ENCODE measurements around the gene PHF5A.

DNA sequence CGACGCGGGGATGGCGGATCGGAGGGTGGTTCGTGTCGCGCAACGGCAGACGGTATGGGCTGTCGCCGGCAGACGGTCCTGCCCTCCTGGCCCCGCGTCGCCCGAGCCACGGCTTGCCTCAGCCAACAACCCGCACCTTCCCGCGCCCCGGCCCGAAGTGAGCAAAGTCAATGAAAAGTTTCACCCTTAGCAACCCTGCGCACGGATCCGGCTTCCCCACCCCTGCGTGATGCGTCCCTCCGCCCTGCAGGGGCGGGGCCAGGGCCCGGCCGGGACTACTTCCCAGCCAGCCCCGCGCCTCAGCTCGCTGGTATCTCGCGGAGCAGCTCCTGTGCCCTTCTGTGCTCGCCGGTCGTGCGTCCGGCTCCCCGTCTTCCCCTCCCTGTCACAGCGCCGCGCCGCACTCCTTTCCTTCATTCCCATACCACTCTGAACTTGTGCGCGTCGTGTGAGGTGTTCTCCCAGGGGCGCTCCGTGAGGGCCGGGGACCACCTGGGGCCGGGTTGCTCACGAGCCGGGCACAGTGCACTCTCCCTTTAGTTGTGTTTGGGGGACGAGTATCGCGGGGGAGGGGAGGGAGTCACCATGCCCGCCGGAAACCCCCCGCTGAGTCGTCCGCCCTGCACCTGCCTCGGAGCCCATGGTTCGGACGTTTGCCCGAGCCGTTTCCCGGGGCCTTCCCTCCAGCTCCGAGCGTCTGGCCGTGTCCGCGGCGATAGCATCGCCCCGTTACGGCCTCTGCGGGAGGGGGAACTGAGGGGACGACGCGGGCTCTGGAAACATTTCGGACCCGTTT, 21.7 kb downstream of the PHF5A start, which contains the start of gene TOB2:
- TF ChIP-seq, protein P1, sequence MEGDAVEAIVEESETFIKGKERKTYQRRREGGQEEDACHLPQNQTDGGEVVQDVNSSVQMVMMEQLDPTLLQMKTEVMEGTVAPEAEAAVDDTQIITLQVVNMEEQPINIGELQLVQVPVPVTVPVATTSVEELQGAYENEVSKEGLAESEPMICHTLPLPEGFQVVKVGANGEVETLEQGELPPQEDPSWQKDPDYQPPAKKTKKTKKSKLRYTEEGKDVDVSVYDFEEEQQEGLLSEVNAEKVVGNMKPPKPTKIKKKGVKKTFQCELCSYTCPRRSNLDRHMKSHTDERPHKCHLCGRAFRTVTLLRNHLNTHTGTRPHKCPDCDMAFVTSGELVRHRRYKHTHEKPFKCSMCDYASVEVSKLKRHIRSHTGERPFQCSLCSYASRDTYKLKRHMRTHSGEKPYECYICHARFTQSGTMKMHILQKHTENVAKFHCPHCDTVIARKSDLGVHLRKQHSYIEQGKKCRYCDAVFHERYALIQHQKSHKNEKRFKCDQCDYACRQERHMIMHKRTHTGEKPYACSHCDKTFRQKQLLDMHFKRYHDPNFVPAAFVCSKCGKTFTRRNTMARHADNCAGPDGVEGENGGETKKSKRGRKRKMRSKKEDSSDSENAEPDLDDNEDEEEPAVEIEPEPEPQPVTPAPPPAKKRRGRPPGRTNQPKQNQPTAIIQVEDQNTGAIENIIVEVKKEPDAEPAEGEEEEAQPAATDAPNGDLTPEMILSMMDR (IDR thresholded peaks at IDR 0.05), result no peak
- TF ChIP-seq POLR2A (IDR thresholded peaks at IDR 0.05), result peak in 1 of 2 donors; percentile 86

All from lower leg skin (tissue), 3 donors.